ENCODE data around the gene VPS37C. TPM values are rescaled to one million over a fixed set of nuclear protein-coding genes. Genes with fewer than 3 reads are reported as not detected.

VPS37C gene
- total and polyA plus RNA-seq, 10 of the 15 experiments (the other 5 are each of a cell fraction or from before 2014, with no cell fraction given): 0.39 to 16.5 (median 7.8) TPM

GRCh38 chr11:61160487-61161189, 588 bp downstream of the VPS37C start:
- DNase-seq (ENCODE audit: low read depth, low spot score): no peak
- peak; percentile 97 for TF ChIP-seq SMARCA5 (IDR thresholded peaks at IDR 0.05)
- no peak for TF ChIP-seq EED (IDR thresholded peaks at IDR 0.05; ENCODE audit: low read depth)
- peak; percentile 93 for TF ChIP-seq ZNF217 (IDR thresholded peaks at IDR 0.05)
- TF ChIP-seq SIX5 (IDR thresholded peaks at IDR 0.05; ENCODE audit: low read depth, low read length, severe bottlenecking): no peak
- TF ChIP-seq RUNX3 (IDR thresholded peaks at IDR 0.05; ENCODE audit: low read length): peak; percentile 58
- TF ChIP-seq, protein P1, sequence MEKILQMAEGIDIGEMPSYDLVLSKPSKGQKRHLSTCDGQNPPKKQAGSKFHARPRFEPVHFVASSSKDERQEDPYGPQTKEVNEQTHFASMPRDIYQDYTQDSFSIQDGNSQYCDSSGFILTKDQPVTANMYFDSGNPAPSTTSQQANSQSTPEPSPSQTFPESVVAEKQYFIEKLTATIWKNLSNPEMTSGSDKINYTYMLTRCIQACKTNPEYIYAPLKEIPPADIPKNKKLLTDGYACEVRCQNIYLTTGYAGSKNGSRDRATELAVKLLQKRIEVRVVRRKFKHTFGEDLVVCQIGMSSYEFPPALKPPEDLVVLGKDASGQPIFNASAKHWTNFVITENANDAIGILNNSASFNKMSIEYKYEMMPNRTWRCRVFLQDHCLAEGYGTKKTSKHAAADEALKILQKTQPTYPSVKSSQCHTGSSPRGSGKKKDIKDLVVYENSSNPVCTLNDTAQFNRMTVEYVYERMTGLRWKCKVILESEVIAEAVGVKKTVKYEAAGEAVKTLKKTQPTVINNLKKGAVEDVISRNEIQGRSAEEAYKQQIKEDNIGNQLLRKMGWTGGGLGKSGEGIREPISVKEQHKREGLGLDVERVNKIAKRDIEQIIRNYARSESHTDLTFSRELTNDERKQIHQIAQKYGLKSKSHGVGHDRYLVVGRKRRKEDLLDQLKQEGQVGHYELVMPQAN (conservative IDR thresholded peaks at IDR 0.05): peak; percentile 64; the same call in 1 of the 2 replicates
- 0 out of 4 replicates have a peak, but pooled peaks of 1 of the 2 experiments have one; percentile 8 for TF ChIP-seq EP300 (IDR thresholded peaks at IDR 0.05; ENCODE audit: borderline replicate concordance in 1 of 2, control insufficient read depth in 1 of 2, low read depth in 2 of 2, low read length in 2 of 2)
- TF ChIP-seq IKZF2 (IDR thresholded peaks at IDR 0.05): peak in 1 of 2 experiments; percentile 32; a peak in 1 of 4 replicates
- no peak for TF ChIP-seq GABPA (IDR thresholded peaks at IDR 0.05; ENCODE audit: low read depth)
- no peak for TF ChIP-seq SREBF1 (IDR thresholded peaks at IDR 0.05; ENCODE audit: low read length)
- TF ChIP-seq, protein P2, sequence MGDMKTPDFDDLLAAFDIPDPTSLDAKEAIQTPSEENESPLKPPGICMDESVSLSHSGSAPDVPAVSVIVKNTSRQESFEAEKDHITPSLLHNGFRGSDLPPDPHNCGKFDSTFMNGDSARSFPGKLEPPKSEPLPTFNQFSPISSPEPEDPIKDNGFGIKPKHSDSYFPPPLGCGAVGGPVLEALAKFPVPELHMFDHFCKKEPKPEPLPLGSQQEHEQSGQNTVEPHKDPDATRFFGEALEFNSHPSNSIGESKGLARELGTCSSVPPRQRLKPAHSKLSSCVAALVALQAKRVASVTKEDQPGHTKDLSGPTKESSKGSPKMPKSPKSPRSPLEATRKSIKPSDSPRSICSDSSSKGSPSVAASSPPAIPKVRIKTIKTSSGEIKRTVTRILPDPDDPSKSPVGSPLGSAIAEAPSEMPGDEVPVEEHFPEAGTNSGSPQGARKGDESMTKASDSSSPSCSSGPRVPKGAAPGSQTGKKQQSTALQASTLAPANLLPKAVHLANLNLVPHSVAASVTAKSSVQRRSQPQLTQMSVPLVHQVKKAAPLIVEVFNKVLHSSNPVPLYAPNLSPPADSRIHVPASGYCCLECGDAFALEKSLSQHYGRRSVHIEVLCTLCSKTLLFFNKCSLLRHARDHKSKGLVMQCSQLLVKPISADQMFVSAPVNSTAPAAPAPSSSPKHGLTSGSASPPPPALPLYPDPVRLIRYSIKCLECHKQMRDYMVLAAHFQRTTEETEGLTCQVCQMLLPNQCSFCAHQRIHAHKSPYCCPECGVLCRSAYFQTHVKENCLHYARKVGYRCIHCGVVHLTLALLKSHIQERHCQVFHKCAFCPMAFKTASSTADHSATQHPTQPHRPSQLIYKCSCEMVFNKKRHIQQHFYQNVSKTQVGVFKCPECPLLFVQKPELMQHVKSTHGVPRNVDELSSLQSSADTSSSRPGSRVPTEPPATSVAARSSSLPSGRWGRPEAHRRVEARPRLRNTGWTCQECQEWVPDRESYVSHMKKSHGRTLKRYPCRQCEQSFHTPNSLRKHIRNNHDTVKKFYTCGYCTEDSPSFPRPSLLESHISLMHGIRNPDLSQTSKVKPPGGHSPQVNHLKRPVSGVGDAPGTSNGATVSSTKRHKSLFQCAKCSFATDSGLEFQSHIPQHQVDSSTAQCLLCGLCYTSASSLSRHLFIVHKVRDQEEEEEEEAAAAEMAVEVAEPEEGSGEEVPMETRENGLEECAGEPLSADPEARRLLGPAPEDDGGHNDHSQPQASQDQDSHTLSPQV (IDR thresholded peaks at IDR 0.05): no peak
- peak; percentile 61; the same call in 1 of the 2 replicates for TF ChIP-seq NBN (IDR thresholded peaks at IDR 0.05)
- TF ChIP-seq MTA2 (IDR thresholded peaks at IDR 0.05; ENCODE audit: low read depth): peak; percentile 61; the same call in 1 of the 2 replicates
- no peak for TF ChIP-seq POU2F2 (IDR thresholded peaks at IDR 0.05; ENCODE audit: borderline replicate concordance, low read depth, low read length)
- TF ChIP-seq NFXL1 (IDR thresholded peaks at IDR 0.05; ENCODE audit: borderline replicate concordance): no peak
- no peak for TF ChIP-seq MXI1 (IDR thresholded peaks at IDR 0.05; ENCODE audit: low read depth, low read length)
- peak; percentile 47; the same call in 1 of the 2 replicates for TF ChIP-seq POLR2AphosphoS5 (IDR thresholded peaks at IDR 0.05; ENCODE audit: low read length)
- TF ChIP-seq NFYB (IDR thresholded peaks at IDR 0.05; ENCODE audit: insufficient read depth, low read depth, low read length): no peak

More at GRCh38 chr11:61160487-61161189, 588 bp downstream of the VPS37C start:
- in situ Hi-C loops (cut with MboI) (no loop called here), intact Hi-C loops (cut with micrococcal nuclease; ENCODE audit: unreplicated experiment) (loop anchor here (2.0 to 10.0 kb wide), 2 partner anchors 254 to 396 kb away; partner anchors contain the start of gene PRPF19)
- ATAC-seq: no peak
- ChIA-PET POLR2A (interaction anchor here (1.0 to 4.2 kb wide), 8 partner anchors 9 to 249 kb away, joined by 3 to 17 read pairs (median 4); partner anchors contain the start of gene CYB561A3), RAD21 (ENCODE audit: unreplicated experiment) (interaction anchor here (0.9 to 2.0 kb wide), 3 partner anchors 9 to 206 kb away, joined by 3 to 8 read pairs (median 3); no protein-coding TSS in a partner anchor), SMC1A (ENCODE audit: uncharacterized antibody, unreplicated experiment) (interaction anchor here (0.6 to 3.9 kb wide), 9 partner anchors 10 to 385 kb away, joined by 3 to 31 read pairs (median 4); partner anchors contain the start of genes SLC15A3 and TMEM109), CTCF (interaction anchor here (0.6 to 1.8 kb wide), 6 partner anchors 9 to 358 kb away, joined by 3 to 7 read pairs (median 4); no protein-coding TSS in a partner anchor)
- WGBS (ENCODE audit: insufficient coverage, insufficient replicate concordance, low lambda C conversion rate, missing lambda C conversion rate): 12% methylated on average over 17 of the region's 25 CpGs
- peaks cover 51% of the 10 kb centered on the region for H3K79me2 ChIP-seq (ENCODE audit: control insufficient read depth, insufficient read depth, low read length)
- H4K20me1 ChIP-seq (ENCODE audit: control insufficient read depth, insufficient read depth): no peaks in the 10 kb centered on the region
- H3K4me3 ChIP-seq: peak overlapping the region; percentile 85
- FAIRE-seq: peak; percentile 7
- H3K9ac ChIP-seq (ENCODE audit: control insufficient read depth, insufficient read depth, low read length): peak overlapping the region; percentile 84
- peak overlapping the region; percentile 98 for H3K4me2 ChIP-seq (ENCODE audit: control insufficient read depth, insufficient read depth)
- BruUV-seq (replicated peaks): TSS peak; percentile 37
- peak overlapping the region; percentile 96 for H3K27ac ChIP-seq (ENCODE audit: control insufficient read depth, insufficient read depth)
- H3K36me3 ChIP-seq (ENCODE audit: control insufficient read depth in 2 of 2, insufficient read depth in 2 of 2, low read length in 1 of 2): no peaks in the 10 kb centered on the region
- H3K9me3 ChIP-seq (replicated peaks; ENCODE audit: control insufficient read depth, insufficient read depth, low read length): peaks cover 6% of the 10 kb centered on the region; the same call in 2 of the 3 replicates
- no peaks in the 10 kb centered on the region for H3K27me3 ChIP-seq (replicated peaks in 1 of 2; ENCODE audit: control insufficient read depth in 2 of 2, insufficient read depth in 2 of 2, low read length in 1 of 2)
- peaks cover 39% of the 10 kb centered on the region for H3K4me1 ChIP-seq (ENCODE audit: control insufficient read depth, insufficient read depth, low read length)
- H2AFZ ChIP-seq (ENCODE audit: control insufficient read depth, low read depth, low read length): peak overlapping the region; percentile 78

Data from GM12878 (cell line).